Middle frontal gyrus (tissue), 1 donor: ENCODE measurements around the gene ZNF497.

ENCODE experiments used
- DNase-seq: peaks from one replicate; pipeline ENCODE4 v3.0.0-alpha.2; 2015; ENCODE audit warnings: low spot score; ENCODE audit errors: extremely low spot score

ZNF497 gene

DNA sequence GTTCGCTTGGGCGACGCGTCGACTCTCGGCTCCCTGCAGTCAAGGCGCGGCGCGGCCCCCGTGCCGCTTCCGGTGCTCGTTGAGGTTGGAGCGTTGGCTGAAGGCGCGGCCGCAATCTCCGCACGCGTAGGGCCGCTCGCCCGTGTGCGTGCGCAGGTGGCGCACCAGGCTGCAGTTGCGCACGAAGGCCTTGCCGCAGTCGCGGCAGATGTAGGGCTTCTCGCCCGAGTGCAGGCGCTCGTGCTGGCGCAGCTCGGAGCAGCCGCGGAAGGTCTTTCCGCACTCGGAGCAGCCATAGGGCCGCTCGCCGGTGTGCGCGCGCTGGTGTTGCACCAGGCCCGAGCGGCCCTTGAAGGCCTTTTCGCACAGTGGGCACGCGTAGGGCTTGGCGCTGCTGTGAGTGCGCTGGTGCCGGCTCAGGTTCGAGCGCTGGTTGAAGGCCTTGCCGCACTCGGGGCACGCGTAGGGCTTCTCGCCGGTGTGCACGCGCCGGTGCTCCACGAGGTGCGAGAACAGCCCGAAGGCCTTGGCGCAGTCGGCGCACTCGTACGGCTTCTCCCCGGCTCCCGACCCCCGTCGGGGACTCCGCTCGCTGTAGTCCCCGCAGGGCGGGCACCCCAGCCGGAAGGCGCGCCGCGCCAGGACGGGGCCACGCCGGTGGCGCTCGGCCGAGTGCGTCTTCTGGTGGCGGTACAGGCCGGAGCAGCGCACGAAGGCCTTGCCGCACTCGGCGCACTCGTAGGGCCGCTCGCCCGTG lies 5.3 kb upstream of the ZNF497 start:
- no peak for DNase-seq

DNA sequence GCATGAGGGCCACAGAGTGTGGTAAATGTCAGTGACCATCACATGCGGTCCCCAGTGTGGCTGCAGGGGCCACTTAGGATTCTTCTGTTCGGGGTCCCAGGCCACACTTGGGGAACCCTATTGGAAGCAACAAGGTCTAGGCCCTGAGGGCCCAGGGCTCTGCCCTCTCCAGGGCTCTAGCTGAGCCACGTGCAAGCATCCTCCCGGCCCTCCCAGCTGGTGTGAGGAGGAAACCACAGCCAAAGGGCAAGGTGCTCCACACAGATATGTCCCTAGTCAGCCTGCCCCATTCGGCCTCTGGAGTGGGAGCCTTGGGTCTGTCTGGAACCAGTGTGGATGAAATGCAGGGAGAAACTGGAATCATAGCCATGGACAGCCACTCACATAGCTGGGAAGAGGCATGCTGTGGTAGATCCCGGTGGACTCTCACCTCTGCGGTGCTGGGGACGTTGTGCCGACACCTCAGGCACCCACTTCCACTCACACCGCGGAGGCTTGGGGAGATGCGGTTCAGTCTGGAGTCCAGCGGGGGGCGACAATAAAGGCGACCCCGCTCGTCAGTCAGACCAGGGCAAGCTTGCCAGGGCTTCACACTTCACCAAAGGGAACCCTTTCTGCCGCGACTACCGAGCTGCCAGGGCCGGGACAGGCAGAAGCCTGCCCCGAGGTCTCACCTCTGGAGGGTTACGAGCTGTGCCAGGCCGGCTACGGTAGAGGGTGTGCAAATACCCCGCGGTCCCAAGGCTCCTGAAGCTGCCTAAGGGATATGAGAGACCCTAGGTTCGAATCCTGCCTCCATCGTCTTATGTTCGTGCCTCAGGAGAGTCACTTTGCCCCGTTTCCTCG lies 4.3 kb upstream of the ZNF497 start:
- DNase-seq = no peak

DNA sequence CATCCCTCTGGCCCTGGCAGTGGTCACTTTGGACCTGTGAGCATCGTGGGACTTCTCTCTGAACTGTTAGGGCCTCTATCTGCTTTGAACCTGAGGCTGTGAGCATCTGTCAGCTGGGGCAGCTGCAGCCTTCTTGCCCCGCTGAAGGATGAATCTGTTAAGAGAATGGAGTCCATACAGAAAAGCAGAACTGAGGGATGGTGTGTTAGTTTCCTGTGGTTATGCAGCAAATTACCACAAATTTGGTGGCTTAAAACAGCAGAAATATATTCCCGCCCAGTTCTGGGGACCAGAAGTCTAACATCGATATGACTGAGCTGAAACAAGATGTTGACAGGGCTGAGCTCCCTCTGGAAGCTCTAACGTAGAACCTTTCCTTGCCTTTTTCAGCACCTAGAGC lies 1.6 kb upstream of the ZNF497 start:
- DNase-seq = no peak

DNA sequence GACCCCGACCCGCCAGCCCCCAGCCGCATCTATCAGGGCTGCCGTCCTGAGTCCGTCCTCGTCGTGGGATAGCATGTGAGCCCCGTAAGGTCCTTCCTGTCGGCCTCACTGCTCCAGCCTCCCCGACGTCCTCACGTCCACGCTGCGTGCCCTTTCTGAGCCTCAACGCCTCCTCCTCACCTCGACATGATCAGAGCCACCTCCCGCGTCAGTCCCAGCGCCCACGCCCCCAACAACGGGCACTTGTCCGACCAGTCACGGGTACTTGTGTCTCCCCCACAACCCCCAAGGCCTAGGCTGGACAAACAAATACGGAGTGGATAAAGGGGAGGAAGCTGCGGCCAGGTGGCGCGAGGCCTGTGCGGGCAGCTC lies 665 bp downstream of the ZNF497 start:
- no peak for DNase-seq

DNA sequence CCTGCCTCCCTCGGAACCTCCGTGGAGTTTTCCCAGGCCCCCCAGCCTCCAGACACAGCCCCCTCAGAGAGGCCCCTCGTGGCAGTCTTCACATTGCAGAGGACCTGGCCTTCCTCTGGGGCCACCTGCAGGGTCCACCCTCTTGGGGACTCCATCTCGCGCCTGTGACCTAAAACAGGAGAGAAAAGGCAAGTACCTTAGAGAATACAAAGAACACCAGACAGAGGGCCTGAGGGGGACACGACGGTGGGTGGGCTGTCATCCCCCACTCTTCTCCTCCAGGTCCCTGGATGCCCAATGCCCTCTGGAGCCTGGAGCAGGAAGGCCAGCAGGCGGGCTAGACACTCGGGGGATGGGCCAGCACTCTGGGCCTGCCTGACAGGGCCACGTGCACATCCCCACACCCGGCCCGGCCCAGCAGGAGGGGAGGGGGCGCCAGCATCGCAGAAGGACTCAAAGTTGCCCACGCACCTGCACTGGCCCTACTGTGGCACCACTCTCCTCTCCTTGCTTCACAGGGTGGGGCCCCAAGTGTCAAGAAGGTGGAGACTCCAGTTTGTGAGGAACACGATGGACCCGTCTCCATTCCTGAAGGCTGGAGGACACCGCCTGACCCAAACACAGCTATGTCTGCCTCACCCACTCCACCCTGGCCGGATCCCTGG lies 4.9 kb downstream of the ZNF497 start:
- DNase-seq = no peak

DNA sequence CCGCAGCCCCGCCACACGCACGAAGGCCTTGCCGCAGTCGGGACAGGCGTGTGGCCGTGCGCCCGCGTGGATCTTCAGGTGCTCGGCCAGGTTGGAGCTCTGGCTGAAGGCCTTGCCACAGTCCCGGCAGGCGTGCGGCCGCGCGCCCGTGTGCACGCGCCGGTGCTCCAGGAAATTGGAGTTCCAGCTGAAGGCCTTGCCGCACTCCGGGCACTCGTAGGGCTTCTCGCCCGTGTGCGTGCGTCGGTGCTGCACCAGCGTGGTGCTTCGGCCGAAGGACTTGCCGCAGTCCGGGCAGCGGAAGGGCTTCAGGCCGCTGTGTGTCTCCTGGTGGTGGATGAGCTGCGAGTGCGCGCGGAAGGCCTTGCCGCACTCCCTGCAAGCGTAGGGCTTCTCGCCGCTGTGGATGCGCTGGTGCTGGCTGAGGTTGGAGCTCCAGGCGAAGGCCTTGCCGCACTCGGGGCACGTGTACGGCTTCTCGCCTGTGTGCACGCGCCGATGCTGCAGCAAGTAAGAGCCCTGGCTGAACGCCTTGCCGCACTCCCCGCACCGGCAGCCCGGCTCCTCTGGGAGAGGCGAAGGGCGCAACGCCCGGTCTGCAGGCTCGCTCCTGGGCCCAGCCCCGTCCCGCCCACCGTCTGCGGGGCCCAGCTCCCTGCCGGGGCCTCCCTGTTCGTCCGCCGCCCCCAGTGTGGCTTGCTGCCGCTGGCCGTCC lies 5.6 kb downstream of the ZNF497 start:
- DNase-seq = no peak

DNA sequence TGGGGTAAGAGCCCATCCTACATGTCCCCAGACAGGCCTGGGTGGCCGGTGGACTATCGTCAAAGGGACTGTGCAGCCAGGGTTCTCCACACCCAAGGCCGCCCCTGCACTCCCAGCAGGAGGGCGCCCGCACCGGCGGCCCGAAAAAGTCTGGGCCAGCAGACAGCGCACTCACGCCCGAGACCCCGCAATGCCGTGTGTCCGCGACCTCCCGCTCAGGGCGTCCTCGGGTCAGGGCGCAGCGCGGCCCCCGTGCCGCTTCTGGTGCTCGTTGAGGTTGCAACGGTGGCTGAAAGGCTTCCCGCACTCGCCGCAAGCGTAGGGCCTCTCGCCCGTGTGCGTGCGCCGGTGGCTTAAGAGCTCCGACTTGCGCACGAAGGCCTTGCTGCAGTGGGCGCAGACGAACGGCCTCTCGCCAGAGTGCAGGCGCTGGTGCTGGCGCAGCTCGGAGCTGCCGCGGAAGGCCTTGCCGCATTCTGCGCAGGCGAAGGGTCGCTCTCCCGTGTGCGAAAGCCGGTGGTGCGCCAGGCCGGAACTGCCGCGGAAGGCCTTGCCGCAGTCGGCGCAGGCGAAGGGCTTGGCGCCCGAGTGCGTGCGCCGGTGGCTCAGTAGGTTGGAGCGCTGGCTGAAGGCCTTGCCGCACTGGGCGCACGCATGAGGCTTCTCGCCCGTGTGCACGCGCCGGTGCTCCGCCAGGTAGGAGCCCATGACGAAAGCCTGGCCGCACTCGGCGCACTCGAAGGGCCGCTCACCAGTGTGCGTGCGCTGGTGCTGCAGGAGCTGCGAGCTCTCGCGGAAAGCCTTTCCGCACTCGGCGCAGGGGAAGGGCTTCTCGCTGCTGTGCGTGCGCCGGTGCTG lies 6.4 kb downstream of the ZNF497 start:
- no peak for DNase-seq

DNA sequence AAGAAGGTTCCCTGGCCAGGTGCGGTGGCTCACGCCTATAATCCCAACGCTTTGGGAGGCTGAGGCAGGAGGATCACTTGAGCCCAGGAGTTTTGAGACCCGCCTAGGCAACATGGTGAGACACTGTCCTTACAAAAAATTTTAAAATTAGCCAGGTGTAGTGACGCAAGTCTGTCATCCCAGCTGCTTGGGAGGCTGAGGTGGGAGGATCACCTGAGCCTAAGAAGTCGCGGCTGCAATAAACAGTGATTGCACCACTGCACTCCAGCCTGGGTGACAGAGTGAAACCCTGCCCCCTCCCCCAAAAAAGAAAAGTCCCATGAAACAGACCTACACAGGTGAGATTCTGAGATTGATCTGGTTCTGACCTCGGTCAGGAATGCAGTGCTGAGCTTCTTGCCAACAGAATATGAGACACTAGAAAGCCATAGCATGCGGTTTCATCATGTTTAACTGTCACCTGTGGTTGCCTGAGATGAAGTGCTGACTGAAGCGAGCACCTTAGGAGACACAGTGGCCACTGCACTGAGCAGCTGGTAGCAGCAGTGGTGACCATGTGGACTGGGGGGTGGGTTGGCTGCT lies 7.2 kb downstream of the ZNF497 start:
- DNase-seq = no peak

DNA sequence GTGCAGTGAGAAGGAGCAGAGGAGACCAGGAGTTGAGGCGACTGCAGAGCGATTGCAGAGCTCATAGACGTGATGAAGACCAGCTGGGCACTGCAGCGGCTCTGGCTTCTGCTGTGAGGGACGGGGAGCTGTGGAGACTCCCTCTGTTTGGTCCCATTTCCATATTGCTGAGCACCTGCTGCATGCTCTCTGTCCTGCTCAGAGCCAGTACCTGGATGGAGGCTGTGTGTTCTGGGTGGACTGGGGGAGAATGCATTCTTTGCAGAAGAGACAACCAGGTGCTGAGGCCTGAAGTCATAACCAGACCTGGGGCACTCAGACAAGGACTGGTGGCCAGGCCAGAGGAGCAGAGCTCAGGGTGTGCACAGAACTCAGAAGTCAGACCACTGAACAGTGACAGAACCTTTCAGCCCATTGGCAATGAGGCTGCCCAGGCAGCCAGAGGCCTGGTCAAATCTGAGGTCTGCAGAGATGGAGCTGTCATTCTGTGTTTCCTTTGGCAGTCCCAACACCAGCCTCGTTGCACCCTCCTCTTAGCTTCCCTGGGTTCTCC lies 8.0 kb downstream of the ZNF497 start:
- no peak for DNase-seq

DNA sequence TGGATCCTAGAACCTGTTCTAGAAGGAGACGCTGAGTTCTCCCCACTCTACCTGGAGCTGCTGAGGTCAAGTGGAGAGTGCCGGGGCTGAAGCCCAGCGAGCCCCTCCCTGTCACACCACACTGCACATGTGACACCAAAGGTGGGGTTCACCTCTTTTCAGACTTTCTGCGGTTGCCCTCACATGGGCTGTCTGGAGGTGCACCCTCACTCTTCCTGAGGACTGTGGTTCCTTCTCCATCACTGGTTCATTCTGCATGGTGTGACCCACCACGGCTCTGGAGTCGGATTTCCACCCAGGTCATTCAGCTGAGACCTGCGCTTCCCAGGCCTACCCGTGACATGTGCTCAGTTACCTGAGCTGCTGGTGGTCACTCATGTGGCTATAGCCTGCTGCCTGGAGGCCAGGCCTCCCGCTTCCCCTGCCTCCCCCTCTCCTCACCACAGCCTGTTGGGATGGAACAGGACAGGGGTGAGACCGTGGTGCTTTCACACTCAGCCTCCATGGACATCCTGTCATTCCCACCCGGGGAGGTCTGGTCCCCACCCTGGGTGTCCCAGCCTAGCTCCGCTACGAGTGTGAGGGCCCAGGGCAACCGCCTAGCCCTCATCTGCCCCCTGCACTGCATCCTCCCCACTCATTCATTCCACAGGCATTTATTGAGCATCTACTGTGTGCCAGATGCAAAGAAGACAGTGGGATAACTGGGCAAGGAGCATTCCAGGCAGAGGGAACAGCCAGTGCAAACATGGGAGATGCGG lies 8.7 kb downstream of the ZNF497 start:
- DNase-seq = no peak

DNA sequence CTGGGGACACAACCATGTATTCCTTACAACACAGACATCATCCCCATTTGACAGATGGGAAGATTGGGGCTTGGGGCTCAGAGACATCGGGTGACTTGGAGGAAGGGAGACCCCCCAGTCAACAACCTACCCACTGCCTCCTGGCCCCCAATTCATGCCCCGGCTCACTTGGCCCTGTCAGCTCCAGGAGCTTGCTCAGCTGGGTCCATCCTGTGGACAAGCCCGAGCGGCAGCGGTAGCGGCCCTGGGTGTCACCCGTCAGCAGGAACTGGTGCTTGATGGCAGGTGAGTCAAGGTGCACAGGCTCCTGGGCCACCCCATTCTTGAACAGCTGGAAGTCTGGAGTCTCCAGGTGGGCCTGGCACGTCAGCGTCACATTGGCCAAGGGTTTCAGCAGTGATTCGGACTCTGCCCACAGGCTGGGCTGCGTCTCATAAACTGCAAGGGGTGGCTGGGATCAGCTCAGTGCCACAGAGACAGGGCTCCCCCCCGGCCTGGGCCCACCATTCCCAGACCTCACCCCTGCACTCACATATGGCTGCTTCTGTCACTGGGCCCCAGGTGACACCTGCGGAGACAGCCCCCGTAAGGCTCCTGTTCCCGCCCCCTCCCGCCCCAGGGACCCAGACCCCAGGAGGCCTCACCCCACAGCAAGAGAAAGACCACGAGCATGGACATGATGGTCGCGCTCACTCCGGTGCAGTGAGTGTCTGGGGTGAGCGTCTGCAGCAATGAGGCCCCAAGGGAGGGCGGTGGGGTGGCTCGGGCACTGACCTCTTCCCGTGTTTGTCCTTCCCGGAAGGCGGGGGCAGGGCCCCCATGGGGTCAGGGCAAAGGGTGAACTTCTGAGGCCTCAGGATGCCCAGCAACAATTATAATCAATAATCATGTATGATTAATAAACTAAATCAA lies 9.5 kb downstream of the ZNF497 start, which contains the start of gene A1BG:
TSS of gene A1BG (minus strand) at position 733 of the 912 bp plus-strand sequence. CDS start at position 678, 55 bp downstream.
- DNase-seq = no peak

DNA sequence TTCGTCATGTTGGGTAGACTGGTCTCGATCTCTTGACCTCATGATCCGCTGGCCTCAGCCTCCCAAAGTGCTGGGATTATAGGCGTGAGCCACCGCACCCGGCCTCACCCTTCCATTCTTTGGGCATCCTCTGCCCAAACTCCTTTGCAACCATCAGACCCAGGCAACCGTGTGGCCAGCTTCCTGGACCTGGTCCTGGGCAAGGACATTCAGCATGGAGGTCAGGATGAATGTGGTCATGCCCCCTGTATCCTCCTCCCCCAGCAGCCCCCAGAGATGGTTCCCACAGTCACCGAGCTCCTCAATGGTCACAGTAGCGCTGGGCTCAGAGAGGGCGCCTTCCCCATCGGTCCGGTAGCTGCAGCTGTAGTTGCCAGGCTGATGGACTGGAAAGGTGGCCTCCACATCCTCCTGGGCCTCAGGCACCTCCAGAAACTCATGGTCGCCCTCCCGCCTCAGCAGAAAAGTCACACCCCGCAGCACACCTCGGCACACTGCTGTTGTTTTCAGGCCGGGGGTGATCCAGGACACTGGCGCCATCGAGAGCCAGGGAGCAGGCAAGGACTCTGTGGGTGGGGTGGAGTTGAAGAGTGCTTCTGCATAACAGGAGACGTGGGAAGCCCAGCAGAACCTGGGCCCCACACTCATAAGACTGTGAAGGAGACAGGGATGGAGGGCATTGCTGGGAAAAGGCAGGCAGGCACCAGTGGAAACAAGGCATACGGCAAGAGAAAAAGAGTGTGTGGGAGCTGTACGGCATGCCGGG lies 10.4 kb downstream of the ZNF497 start:
- DNase-seq = no peak

DNA sequence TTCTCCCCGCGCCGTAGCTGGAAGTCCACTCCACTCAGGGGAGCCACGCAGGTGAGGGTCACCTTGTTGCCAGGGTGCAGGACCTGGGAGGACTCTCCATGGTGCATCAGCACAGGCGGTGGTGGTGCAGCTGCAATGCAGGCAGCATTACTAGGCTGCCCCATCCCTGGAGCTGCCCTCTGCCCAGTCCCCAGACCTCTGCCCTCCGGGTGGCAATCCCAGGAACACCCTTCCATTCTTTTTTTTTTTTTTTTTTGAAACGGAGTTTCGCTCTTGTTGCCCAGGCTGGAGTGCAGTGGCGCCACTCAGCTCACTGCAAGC lies 11.0 kb downstream of the ZNF497 start:
- DNase-seq = no peak

DNA sequence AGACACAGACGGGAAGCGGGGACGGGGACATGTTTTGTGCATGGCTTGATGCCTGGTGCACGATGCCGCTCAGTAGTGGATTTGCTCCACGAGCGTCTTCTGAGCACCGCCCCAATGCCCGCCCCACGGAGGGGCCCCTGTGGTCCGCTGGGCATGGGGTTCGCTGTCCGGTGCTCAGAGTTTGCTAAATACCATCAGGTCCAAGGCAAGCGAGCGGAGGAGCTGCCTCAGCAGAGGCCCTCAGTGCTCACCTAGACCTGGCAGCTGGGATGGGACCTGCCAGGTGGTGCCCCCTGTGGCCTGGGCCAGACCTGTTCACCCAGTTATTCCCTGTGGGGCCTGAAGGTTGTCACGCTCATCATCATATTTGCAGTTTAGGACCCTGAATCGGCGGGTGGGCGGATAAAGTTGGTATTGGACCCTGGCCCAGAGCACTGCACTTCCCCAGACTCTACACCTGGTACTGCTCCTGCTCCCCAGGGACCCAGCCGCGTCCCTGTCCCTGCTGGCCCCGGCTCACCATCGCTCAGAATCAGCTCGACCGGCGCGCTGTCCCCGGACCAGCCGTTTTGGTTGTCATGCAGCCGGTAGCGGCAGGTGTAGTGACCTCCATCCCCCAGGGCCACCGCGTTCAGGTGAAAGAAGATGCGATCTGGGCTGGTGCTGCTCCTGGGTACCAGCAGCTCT lies 11.5 kb downstream of the ZNF497 start:
- no peak for DNase-seq

DNA sequence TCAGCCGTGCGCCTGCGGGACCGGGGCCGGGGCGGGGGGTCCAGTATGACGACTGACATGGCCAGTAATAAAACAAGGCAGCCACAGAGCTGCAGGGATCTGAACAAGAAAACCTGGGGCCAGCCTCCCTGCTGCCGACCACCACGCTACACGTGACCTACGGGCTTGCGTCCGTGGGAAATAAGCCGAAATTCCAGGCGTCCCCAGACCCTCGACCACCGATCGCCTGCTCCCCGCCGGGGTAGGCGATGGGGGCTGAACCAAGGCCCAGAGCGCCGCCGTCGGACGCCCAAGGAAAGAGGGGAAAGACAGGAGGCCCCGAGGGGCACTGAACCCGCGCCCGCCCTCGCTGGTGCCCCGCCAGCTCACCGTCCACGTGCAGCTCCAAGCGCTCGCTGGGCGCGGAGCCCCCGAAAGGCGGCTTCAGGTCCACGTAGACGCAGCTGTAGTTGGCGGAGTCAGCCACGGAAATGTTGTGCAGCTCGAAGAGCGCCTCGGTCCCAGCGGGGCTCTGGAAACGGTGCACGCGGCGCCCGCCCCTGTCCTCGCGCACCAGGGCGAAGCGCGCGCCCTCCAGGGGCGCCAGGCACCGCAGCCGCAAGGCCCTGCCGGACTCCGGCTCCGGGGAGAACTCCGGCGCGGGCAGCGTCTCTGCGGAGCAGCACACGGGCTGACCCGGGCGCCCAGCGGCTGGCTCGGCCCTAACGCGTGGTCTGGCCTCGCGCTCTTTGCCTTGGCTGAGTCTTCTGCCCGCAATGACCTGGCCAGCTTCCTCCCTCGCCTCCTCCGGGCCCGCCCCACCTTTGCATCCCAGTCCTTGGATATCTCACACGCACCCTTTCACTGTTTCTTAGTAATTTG lies 12.3 kb downstream of the ZNF497 start:
- DNase-seq = no peak

DNA sequence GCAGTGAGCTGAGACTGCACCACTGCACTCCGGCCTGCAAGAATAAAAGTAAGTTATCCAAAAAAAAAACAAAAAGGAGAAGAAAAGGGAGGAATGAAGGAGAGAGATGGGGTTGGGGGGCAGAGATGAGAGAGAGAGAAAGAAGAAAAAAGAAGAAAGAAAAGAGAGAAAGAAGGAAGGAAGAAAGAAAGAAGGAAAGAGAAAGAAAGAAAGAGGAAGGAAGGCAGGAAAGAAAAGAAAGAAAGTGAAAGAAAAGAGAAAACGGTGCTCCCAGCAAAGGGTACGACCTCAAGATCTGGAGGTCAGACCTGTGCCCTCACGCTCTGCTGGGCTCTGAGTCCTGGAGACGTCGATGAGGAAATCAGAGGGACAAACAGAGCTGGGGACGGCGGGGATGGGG lies 13.0 kb downstream of the ZNF497 start:
- DNase-seq = no peak
